ENCODE measurements around the gene CCDC89.

Gene CCDC89

DNA sequence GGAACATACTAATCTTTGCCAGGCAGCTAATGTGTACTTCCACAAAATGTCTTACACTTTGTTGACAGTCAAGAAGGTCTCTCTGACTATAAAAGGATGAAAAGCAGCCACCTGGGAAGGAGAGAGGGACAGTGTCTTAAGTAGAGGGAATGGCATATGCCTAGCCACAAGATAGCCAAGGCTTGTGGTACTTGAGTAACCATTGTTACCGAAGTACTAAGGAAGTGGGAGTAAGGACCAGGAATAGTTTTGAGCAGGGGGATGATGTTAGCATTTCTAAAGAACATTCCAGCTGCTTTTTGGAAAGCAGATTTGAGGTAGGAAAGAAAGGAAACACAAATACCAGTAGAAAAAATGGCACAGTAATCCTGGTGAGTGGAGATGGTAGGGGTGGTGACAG, 34.9 kb downstream of the CCDC89 start:
- Histone ChIP-seq H3K4me3 (no peak overlapping the region), H3K27ac (no peak overlapping the region)
- no peak for DNase-seq (ENCODE audit: low spot score)
- TF ChIP-seq, protein P1, sequence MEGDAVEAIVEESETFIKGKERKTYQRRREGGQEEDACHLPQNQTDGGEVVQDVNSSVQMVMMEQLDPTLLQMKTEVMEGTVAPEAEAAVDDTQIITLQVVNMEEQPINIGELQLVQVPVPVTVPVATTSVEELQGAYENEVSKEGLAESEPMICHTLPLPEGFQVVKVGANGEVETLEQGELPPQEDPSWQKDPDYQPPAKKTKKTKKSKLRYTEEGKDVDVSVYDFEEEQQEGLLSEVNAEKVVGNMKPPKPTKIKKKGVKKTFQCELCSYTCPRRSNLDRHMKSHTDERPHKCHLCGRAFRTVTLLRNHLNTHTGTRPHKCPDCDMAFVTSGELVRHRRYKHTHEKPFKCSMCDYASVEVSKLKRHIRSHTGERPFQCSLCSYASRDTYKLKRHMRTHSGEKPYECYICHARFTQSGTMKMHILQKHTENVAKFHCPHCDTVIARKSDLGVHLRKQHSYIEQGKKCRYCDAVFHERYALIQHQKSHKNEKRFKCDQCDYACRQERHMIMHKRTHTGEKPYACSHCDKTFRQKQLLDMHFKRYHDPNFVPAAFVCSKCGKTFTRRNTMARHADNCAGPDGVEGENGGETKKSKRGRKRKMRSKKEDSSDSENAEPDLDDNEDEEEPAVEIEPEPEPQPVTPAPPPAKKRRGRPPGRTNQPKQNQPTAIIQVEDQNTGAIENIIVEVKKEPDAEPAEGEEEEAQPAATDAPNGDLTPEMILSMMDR (IDR thresholded peaks at IDR 0.05) = no peak

DNA sequence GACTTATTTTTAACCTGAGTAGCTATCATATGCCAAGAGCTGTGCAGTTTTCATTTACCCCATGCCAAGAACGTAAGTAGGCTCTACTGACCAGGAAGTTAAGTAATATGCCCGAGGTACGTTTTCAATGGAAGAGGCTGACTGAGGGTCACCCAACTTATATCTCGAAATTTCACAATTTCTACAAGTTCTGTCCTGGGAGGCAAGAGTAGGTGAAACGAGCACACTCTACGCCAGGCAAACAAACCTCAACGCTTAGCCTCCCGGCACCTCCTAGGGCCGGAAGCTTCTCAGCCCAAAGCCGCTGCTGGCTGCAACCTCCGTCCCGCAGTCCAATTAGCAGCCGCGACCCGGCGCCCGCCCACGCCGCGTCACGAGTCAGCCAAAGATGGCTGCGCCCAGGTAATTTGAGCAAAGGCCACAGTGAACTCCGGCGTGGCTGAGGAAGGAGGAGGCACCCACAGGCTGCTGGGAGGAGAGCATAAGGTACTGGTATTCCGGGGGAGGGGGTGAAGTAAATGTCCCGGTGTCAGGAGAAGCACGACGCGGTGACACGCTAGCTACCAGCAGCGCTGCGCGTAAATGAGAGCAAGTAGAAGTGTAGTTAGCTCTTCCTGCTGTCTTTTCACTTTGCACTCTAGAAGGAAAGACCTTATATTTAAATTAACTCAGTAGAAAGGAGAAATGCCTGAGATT, 38.2 kb downstream of the CCDC89 start, which contains the start of gene TMEM126A:
TSS of gene TMEM126A (plus strand) at position 364 of the 696 bp plus-strand sequence. CDS start 2,289 bp downstream, outside the sequence.
- Histone ChIP-seq H3K27ac (peak within 1 kb of the TSS; percentile 51 to 84), H3K4me3 (peak within 1 kb of the TSS; percentile 90)
- peak; percentile 91 for DNase-seq (ENCODE audit: low spot score)
- TF ChIP-seq, protein P1 (IDR thresholded peaks at IDR 0.05) = no peak

DNA sequence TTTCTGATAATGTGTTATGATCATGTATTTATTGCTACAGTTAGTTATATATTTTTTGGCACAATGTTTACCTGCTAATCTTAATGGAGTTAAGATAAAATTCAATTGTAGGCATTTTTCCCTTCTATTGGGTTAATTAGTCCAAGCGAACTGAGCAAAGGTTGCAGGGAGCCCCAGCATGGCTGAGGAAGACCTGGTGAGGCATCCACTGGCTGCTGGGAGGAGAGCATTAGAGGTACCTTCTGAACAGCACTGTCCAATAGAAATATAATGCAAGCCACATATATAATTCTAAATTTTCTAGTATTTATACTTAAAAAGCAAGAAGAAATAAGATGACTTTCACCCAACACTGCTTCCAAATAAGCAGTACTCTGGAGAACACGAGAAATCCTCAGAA, 38.9 kb downstream of the CCDC89 start:
- Histone ChIP-seq H3K4me3 (peak overlapping the region; percentile 90), H3K27ac (peak overlapping the region; percentile 51 to 84)
- no peak for DNase-seq (ENCODE audit: low spot score)
- TF ChIP-seq, protein P1 (IDR thresholded peaks at IDR 0.05) = no peak

DNA sequence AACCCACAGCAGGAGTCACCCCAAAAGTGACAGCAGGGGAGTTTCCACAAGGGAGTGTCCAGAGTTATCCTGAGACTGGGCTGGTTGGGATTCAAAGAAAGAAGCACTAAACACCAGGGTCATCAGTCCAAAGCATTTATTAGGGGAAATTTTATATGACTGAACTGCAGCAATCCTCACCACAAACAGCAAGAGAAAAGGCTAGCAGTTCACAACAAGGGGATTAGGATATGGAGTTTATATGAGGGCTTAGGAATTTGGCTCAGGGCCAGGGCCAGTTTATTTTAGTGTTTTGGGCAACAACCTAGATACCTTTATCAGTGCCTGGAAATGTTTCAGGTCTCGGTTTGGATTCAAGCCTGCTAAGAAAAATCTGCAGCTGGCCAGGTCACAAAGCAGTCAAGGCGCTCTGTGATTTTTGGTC, 42.8 kb downstream of the CCDC89 start:
- Histone ChIP-seq H3K27ac (no peak overlapping the region), H3K4me3 (no peak overlapping the region)
- TF ChIP-seq, protein P1 (IDR thresholded peaks at IDR 0.05) = no peak
- no peak for DNase-seq (ENCODE audit: low spot score)

DNA sequence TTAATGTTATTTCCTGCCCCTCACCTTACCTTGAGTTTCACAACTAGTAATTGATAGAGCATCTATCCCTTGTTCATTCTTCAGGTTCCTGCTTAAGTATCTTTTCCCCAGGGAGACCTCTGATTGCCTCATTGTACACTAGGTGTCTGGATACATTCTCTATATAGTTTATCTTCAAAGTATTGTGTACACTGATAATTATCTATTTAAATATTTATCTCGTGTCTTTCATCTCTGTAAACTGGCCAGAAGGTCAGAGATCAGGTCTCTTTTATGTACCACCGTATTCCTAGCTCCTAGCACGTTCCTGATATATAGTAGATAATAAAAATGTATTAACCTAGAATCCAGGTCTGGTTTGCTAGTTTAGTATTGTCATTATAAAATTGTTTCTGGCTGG, 51.2 kb downstream of the CCDC89 start:
- DNase-seq (ENCODE audit: low spot score) = no peak

More for the DNA sequence above, 51.2 kb downstream of the CCDC89 start:
- Histone ChIP-seq H3K4me3 (no peak overlapping the region), H3K27ac (no peak overlapping the region)
- TF ChIP-seq, protein P1 (IDR thresholded peaks at IDR 0.05) = no peak
